MCF 10A (cell line): Measurements from ENCODE around the gene TMCC1. TPM values are rescaled to one million over a fixed set of nuclear protein-coding genes. Genes with fewer than 3 reads are reported as not detected.

ENCODE experiments used
- BruUV-seq: library from RNA; stranded (reverse); fragments of 400-500 nt; replicated peaks from 2 replicates; lab custom pipeline; 2021; lab: Mats Ljungman, UMichigan
- CTCF ChIA-PET: fragments of 300-600 bp; sonication (Branson Sonifier 250); formaldehyde crosslinking; extraction: SDS; loops from one replicate; lab custom pipeline; 2021; ENCODE audit warnings: antibody characterized with exemption, inconsistent platforms; lab: Yijun Ruan, JAX
- POLR2A ChIA-PET: fragments of 300-600, 350-650 bp; sonication (Branson Sonifier 250); formaldehyde crosslinking; extraction: SDS; loops from one replicate; lab custom pipeline; 2020; ENCODE audit warnings: antibody characterized with exemption, inconsistent platforms; lab: Yijun Ruan, JAX
- DNase-seq: peaks from one replicate; pipeline ENCODE4 v3.0.0-alpha.2; 2018; ENCODE audit not compliant: unreplicated experiment
- H3K27ac Mint-ChIP-seq: one replicate; pipeline ENCODE4 v1.8.0; 2022; ENCODE audit warnings: mild to moderate bottlenecking, low read depth, mixed read lengths; ENCODE audit not compliant: unreplicated experiment
- H3K27me3 Mint-ChIP-seq: one replicate; pipeline ENCODE4 v1.8.0; 2022; ENCODE audit warnings: mixed read lengths; ENCODE audit not compliant: insufficient read depth, unreplicated experiment
- H3K36me3 Mint-ChIP-seq: one replicate; pipeline ENCODE4 v1.8.0; 2022; ENCODE audit warnings: mild to moderate bottlenecking, moderate library complexity, mixed read lengths; ENCODE audit not compliant: insufficient read depth, unreplicated experiment
- H3K4me1 Mint-ChIP-seq: one replicate; pipeline ENCODE4 v1.8.0; 2022; ENCODE audit warnings: mixed read lengths; ENCODE audit not compliant: insufficient read depth, unreplicated experiment
- H3K4me3 Mint-ChIP-seq: one replicate; pipeline ENCODE4 v1.8.0; 2022; ENCODE audit warnings: mild to moderate bottlenecking, moderate library complexity, mixed read lengths; ENCODE audit not compliant: unreplicated experiment
- H3K9me3 Mint-ChIP-seq: one replicate; pipeline ENCODE4 v1.8.0; 2022; ENCODE audit warnings: mixed read lengths; ENCODE audit not compliant: unreplicated experiment
- CTCF ChIP-seq: fragments of 200-600 bp; IDR thresholded peaks from one replicate; pipeline ENCODE4 v1.8.0; 2022; ENCODE audit warnings: antibody characterized with exemption, mild to moderate bottlenecking; ENCODE audit not compliant: unreplicated experiment
- intact Hi-C: fragments of 100-400 bp; cut with micrococcal nuclease; formaldehyde crosslinking; loops from 2 replicates; pipeline ENCODE4 v1.14.1; 2022
- total RNA-seq: library from RNA; stranded (reverse); gene quantifications from 2 replicates; pipeline ENCODE4 v1.2.3, GENCODE V29; 2022

Gene TMCC1
- total RNA-seq, 1 experiment from 2014 or later, result 31.2 TPM

DNA sequence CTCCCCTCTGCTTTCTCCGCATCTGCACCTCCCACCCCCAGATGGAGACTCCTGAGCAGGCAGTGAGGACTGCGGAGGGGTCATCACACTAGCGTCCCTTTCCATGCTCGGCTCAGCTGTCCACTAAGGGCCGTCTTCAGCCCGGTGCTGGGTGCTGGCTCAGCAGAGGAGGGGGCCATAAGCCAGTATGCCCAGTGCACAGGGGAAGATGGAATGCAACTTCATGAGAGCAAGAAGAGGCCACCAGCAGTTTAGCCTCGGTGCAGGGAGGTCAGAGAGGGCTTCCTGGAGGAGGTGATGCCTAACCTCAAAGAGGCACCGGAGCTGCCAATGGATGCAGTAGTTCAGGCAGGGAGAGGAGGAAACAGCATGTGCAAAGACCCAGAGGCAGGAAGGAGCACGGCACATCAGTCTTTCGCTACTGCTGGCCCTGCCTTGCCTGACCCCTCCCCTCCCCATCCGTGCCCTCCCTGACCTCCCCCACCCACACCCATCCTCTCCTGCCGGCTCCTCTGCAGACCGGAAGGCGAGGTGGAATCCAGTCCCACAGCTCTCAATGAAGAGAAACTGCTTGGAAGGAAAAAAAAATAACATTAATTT lies 271.8 kb downstream of the TMCC1 start:
- ChIA-PET CTCF (interaction anchor here (1.3 kb wide), 1 partner anchor 131 kb away, joined by 5 read pairs; no protein-coding TSS in a partner anchor), POLR2A (no interaction called here)
- Mint-ChIP-seq H3K9me3 (no peaks in the 10 kb centered on the region), H3K36me3 (peaks cover 6% of the 10 kb centered on the region), H3K4me3 (no peak overlapping the region), H3K27me3 (no peaks in the 10 kb centered on the region), H3K4me1 (peaks cover 7% of the 10 kb centered on the region), H3K27ac (peak overlapping the region; percentile 39)
- TF ChIP-seq CTCF, result no peak
- intact Hi-C loops, result no loop called here
- DNase-seq, result no peak
- BruUV-seq, result no TSS peak

DNA sequence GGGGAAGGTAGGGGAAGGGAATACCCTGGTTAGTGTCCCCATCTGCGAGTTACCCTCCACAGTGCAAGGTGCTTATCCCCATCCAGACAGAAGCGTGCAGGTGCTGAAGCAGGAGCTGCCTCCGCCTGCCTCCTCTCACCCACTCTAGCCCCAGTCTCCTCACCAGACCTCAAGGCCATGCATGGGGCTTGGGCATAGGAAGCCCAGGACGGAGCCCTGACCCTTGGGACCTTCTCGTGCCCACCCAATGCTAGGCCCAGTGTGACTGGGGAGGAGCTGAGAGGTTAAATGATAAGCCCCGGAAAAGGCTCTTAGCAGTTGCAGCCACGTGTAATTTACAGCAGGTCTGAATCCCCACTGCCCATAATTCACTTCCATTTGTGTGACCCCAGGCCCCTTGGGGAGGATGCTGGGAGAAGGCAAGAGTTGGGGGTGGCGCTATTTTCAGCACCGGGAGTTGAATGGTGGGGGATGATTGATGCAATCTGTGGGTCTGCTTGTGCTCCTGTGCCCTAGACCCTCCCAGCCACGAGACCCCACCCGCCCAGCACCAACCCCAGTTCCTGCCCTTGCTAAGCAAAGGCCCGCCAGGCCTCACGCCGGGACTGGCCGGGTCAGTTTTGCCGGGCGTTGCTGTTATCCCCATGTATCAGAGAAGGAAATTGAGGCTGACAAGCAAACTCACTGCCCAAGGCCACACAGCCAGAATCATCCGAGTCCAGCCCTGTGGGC lies 272.5 kb downstream of the TMCC1 start:
- H3K27ac Mint-ChIP-seq, result no peak overlapping the region
- no TSS peak for BruUV-seq
- ChIA-PET POLR2A (no interaction called here), CTCF (interaction anchor here (0.5 to 1.0 kb wide), 4 partner anchors 165 to 1652 kb away, joined by 3 to 5 read pairs (median 4); a partner anchor contains a TSS)
- intact Hi-C loops, result no loop called here
- no peaks in the 10 kb centered on the region for H3K9me3 Mint-ChIP-seq
- peaks cover 2% of the 10 kb centered on the region for H3K4me1 Mint-ChIP-seq
- no peak for DNase-seq
- no peaks in the 10 kb centered on the region for H3K27me3 Mint-ChIP-seq
- H3K4me3 Mint-ChIP-seq, result no peak overlapping the region
- peaks cover 6% of the 10 kb centered on the region for H3K36me3 Mint-ChIP-seq
- TF ChIP-seq CTCF, result no peak

GRCh38 chr3:129619726-129620162 lies 273.8 kb downstream of the TMCC1 start:
- Mint-ChIP-seq H3K36me3 (peaks cover 6% of the 10 kb centered on the region), H3K27ac (no peak overlapping the region), H3K27me3 (no peaks in the 10 kb centered on the region), H3K4me1 (no peaks in the 10 kb centered on the region), H3K4me3 (no peak overlapping the region), H3K9me3 (no peaks in the 10 kb centered on the region)
- CTCF ChIA-PET, result interaction anchor here (0.6 kb wide), 1 partner anchor 160 kb away, joined by 3 read pairs; no protein-coding TSS in a partner anchor
- TF ChIP-seq CTCF, result no peak
- no TSS peak for BruUV-seq
- DNase-seq, result no peak
- intact Hi-C loops, result no loop called here
- POLR2A ChIA-PET, result no interaction called here

- intact Hi-C loops, result no loop called here
- no peak for DNase-seq
- TF ChIP-seq CTCF, result no peak
- BruUV-seq, result no TSS peak
- H3K4me3 Mint-ChIP-seq, result no peak overlapping the region
- peaks cover 6% of the 10 kb centered on the region for H3K36me3 Mint-ChIP-seq
- H3K4me1 Mint-ChIP-seq, result no peaks in the 10 kb centered on the region
- no peak overlapping the region for H3K27ac Mint-ChIP-seq
- H3K9me3 Mint-ChIP-seq, result no peaks in the 10 kb centered on the region
- H3K27me3 Mint-ChIP-seq, result no peaks in the 10 kb centered on the region
- CTCF ChIA-PET, result no interaction called here
- POLR2A ChIA-PET, result no interaction called here
These were observed 274.4 kb downstream of the TMCC1 start for GRCh38 chr3:129618901-129619671.
